ENCODE data around the gene NUTM1. TPM values are rescaled to one million over a fixed set of nuclear protein-coding genes. Genes with fewer than 3 reads are reported as not detected.
"Not testable (repeated sequence)": the region's sequence is repeated elsewhere in the genome, so short reads cannot be mapped to it uniquely, and the experiment has no call there.

The NUTM1 gene
- total RNA-seq, 1 donor from 2014 or later: not detected

- no peak for DNase-seq (ENCODE audit: low read depth)
- no peak overlapping the region for H3K4me3 ChIP-seq (ENCODE audit: low read depth, low read length)
- no peak for TF ChIP-seq CTCF (conservative IDR thresholded peaks at IDR 0.05; ENCODE audit: low read depth, low read length)
Measured at GRCh38 chr15:34348735-34349300, 5.7 kb downstream of the NUTM1 start.

- H3K4me3 ChIP-seq (ENCODE audit: low read depth, low read length): no peak overlapping the region
- DNase-seq (ENCODE audit: low read depth): no peak
- no peak for TF ChIP-seq CTCF (conservative IDR thresholded peaks at IDR 0.05; ENCODE audit: low read depth, low read length)
Measured at GRCh38 chr15:34349769-34350168, 6.7 kb downstream of the NUTM1 start.

GRCh38 chr15:34352996-34353395 is 9.9 kb downstream of the NUTM1 start:
- H3K4me3 ChIP-seq (ENCODE audit: low read depth, low read length); DNase-seq (ENCODE audit: low read depth): not testable (repeated sequence)

GRCh38 chr15:34353627-34354026 is 10.5 kb downstream of the NUTM1 start:
- no peak overlapping the region for H3K4me3 ChIP-seq (ENCODE audit: low read depth, low read length)
- no peak for DNase-seq (ENCODE audit: low read depth)
- TF ChIP-seq CTCF (conservative IDR thresholded peaks at IDR 0.05; ENCODE audit: low read depth, low read length): no peak

GRCh38 chr15:34354286-34354685 is 11.2 kb downstream of the NUTM1 start:
- no peak overlapping the region for H3K4me3 ChIP-seq (ENCODE audit: low read depth, low read length)
- TF ChIP-seq CTCF (conservative IDR thresholded peaks at IDR 0.05; ENCODE audit: low read depth, low read length): no peak
- no peak for DNase-seq (ENCODE audit: low read depth)

- no peak for TF ChIP-seq CTCF (conservative IDR thresholded peaks at IDR 0.05; ENCODE audit: low read depth, low read length)
- no peak overlapping the region for H3K4me3 ChIP-seq (ENCODE audit: low read depth, low read length)
- no peak for DNase-seq (ENCODE audit: low read depth)
Measured at GRCh38 chr15:34355241-34355640, 12.1 kb downstream of the NUTM1 start.

GRCh38 chr15:34357653-34358052 is 14.5 kb downstream of the NUTM1 start:
- no peak for TF ChIP-seq CTCF (conservative IDR thresholded peaks at IDR 0.05; ENCODE audit: low read depth, low read length)
- DNase-seq (ENCODE audit: low read depth): no peak
- no peak overlapping the region for H3K4me3 ChIP-seq (ENCODE audit: low read depth, low read length)
